ENCODE measurements around the gene PTPRC. TPM values are rescaled to one million over a fixed set of nuclear protein-coding genes. Genes with fewer than 3 reads are reported as not detected.

Gene PTPRC
- total RNA-seq, 2 experiments from 2014 or later, result 421 to 422 TPM

- no peaks in the 10 kb centered on the region for H3K9me3 Mint-ChIP-seq
- no peak for DNase-seq
- H3K27me3 Mint-ChIP-seq, result no peaks in the 10 kb centered on the region
- peaks cover 38% of the 10 kb centered on the region for H3K36me3 Mint-ChIP-seq
- H3K4me1 Mint-ChIP-seq, result peaks cover 14% of the 10 kb centered on the region
- peak overlapping the region; percentile 36 for H3K27ac Mint-ChIP-seq
- no peak overlapping the region for H3K4me3 Mint-ChIP-seq
These were observed 111.2 kb downstream of the PTPRC start for GRCh38 chr1:198750081-198750480.

- no peak for DNase-seq
- H3K4me3 Mint-ChIP-seq, result no peak overlapping the region
- no peaks in the 10 kb centered on the region for H3K27me3 Mint-ChIP-seq
- H3K27ac Mint-ChIP-seq, result peak overlapping the region; percentile 36
- H3K4me1 Mint-ChIP-seq, result peaks cover 14% of the 10 kb centered on the region
- H3K36me3 Mint-ChIP-seq, result peaks cover 44% of the 10 kb centered on the region
- no peaks in the 10 kb centered on the region for H3K9me3 Mint-ChIP-seq
These were observed 112.9 kb downstream of the PTPRC start for GRCh38 chr1:198751741-198752140.

GRCh38 chr1:198754670-198755069, 115.8 kb downstream of the PTPRC start:
- H3K4me3 Mint-ChIP-seq, result no peak overlapping the region
- peaks cover 11% of the 10 kb centered on the region for H3K4me1 Mint-ChIP-seq
- no peaks in the 10 kb centered on the region for H3K9me3 Mint-ChIP-seq
- H3K27me3 Mint-ChIP-seq, result no peaks in the 10 kb centered on the region
- peaks cover 41% of the 10 kb centered on the region for H3K36me3 Mint-ChIP-seq
- peak overlapping the region; percentile 66 for H3K27ac Mint-ChIP-seq
- no peak for DNase-seq

DNA sequence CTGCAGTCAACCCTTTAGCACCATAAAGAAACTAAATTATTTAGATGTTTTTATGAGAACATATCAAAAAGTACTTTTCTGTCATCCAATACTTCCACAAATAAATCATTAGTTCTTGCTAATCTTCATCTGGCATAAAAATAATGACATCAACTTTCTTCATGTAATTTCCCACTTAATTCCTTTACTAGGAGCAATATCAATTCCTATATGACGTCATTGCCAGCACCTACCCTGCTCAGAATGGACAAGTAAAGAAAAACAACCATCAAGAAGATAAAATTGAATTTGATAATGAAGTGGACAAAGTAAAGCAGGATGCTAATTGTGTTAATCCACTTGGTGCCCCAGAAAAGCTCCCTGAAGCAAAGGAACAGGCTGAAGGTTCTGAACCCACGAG, 116.9 kb downstream of the PTPRC start:
- peaks cover 43% of the 10 kb centered on the region for H3K36me3 Mint-ChIP-seq
- DNase-seq, result no peak
- H3K4me1 Mint-ChIP-seq, result peaks cover 14% of the 10 kb centered on the region
- H3K27ac Mint-ChIP-seq, result peak overlapping the region; percentile 72
- no peak overlapping the region for H3K4me3 Mint-ChIP-seq
- H3K27me3 Mint-ChIP-seq, result no peaks in the 10 kb centered on the region
- H3K9me3 Mint-ChIP-seq, result peaks cover 4% of the 10 kb centered on the region

GRCh38 chr1:198756470-198756869, 117.6 kb downstream of the PTPRC start:
- no peaks in the 10 kb centered on the region for H3K27me3 Mint-ChIP-seq
- H3K9me3 Mint-ChIP-seq, result peaks cover 4% of the 10 kb centered on the region
- peak overlapping the region; percentile 72 for H3K27ac Mint-ChIP-seq
- H3K36me3 Mint-ChIP-seq, result peaks cover 43% of the 10 kb centered on the region
- peaks cover 13% of the 10 kb centered on the region for H3K4me1 Mint-ChIP-seq
- no peak for DNase-seq
- H3K4me3 Mint-ChIP-seq, result no peak overlapping the region

- Mint-ChIP-seq H3K27ac (peak overlapping the region; percentile 57), H3K36me3 (peaks cover 17% of the 10 kb centered on the region), H3K9me3 (peaks cover 4% of the 10 kb centered on the region)
These were observed 123.2 kb downstream of the PTPRC start for GRCh38 chr1:198761859-198762616.

DNA sequence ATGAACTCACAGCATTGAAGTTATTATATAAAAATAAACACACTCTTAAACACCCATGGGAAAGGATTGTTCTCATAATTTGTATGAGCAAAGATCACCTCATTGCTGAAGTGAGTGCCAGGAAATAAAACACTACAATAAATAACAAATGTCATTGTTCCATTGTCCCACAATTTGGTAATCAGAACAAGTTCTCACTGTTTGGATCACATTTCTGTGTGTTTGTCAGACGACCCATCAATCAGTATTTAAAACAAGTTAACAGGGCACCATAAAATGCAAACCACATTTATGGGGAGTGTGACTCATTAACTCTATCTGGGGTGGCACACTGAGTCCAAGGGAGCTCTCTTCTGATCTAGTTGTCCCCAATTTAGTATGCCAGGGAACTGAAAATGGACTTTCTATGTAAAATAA, 124.5 kb downstream of the PTPRC start:
- Mint-ChIP-seq H3K36me3 (peaks cover 15% of the 10 kb centered on the region), H3K4me1 (peaks cover 45% of the 10 kb centered on the region), H3K9me3 (peaks cover 4% of the 10 kb centered on the region), H3K27ac (no peak overlapping the region), H3K4me3 (no peak overlapping the region), H3K27me3 (no peaks in the 10 kb centered on the region)
- DNase-seq, result no peak

More at GRCh38 chr1:198761859-198762616, 123.2 kb downstream of the PTPRC start:
- no peaks in the 10 kb centered on the region for H3K27me3 Mint-ChIP-seq
- DNase-seq, result no peak
- H3K4me1 Mint-ChIP-seq, result peaks cover 45% of the 10 kb centered on the region
- H3K4me3 Mint-ChIP-seq, result peak overlapping the region; percentile 9

DNA sequence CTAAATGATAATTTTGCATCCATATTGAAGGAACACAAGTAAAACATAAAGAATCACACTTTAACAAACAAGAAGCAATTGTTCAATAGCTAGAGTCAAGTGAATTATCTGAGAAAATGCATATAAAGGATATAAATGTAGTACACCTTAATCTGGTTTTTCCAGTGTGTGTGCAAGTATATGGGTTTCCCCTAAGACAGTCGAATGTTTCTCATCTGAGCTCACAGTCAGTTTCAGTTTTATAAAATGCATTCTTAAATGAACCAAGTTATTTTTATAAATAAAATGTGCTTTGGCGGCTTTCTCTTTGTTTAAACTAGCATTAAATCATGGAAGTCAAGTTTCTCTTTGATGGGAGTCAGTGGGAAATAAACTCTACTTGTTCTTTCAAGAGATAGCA, 125.9 kb downstream of the PTPRC start:
- no peak for DNase-seq
- Mint-ChIP-seq H3K27me3 (no peaks in the 10 kb centered on the region), H3K4me3 (peak overlapping the region; percentile 32), H3K9me3 (peaks cover 4% of the 10 kb centered on the region), H3K36me3 (peaks cover 12% of the 10 kb centered on the region), H3K27ac (no peak overlapping the region), H3K4me1 (peaks cover 45% of the 10 kb centered on the region)

GRCh38 chr1:198765416-198765815, 126.6 kb downstream of the PTPRC start:
- H3K27ac Mint-ChIP-seq, result no peak overlapping the region
- DNase-seq, result no peak
- H3K36me3 Mint-ChIP-seq, result peaks cover 6% of the 10 kb centered on the region
- H3K4me3 Mint-ChIP-seq, result no peak overlapping the region
- H3K4me1 Mint-ChIP-seq, result peaks cover 41% of the 10 kb centered on the region
- no peaks in the 10 kb centered on the region for H3K27me3 Mint-ChIP-seq
- H3K9me3 Mint-ChIP-seq, result peaks cover 2% of the 10 kb centered on the region

DNA sequence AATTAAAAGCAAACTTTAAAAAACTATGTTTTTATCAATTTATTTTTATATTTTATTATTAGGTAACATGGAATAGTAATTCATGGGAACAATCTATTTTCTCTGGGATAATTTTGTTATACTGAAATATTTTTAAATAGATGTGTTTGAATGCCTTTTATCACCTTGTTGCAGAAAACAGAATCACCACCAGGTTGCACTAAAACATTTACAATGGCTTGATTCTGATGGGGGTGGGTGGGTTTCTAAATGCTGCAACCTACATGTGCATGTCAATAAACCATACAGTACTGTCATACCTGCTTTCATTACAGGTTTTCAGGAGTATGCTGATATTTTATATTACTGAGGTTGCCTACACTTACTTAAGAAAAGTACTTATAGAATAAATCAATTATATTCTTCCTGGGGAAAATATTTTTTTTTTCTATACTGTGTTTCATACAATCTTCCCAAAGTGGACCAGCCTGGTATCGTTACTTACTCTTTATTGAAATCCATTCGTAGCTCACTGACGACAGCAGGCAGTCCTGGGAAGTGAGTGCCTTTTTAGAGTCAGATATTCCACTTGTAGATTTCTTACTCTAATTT, 132.8 kb downstream of the PTPRC start:
- no peak overlapping the region for H3K4me3 Mint-ChIP-seq
- no peak for DNase-seq
- H3K36me3 Mint-ChIP-seq, result no peaks in the 10 kb centered on the region
- peaks cover 6% of the 10 kb centered on the region for H3K4me1 Mint-ChIP-seq
- H3K9me3 Mint-ChIP-seq, result no peaks in the 10 kb centered on the region
- no peaks in the 10 kb centered on the region for H3K27me3 Mint-ChIP-seq
- H3K27ac Mint-ChIP-seq, result no peak overlapping the region

DNA sequence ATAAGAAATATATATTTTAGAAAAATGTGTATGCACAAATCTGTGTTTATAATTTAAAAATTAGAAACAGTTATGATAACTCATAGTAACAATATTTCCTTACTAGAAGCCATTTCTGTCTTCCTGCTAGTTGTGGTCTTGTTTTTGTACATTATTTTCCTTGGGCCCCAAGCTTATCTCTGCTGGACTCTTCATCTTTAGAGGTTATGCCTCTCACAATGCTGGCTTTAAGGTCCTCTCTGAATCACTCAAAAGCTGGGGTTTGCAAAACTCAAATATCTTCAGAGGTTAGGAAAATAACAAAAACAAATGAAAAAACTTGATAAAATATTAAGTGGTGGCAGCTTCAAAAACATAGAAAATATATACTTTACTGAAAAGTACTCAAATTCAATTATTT, 133.8 kb downstream of the PTPRC start:
- no peak overlapping the region for H3K4me3 Mint-ChIP-seq
- no peaks in the 10 kb centered on the region for H3K36me3 Mint-ChIP-seq
- DNase-seq, result no peak
- no peaks in the 10 kb centered on the region for H3K9me3 Mint-ChIP-seq
- no peak overlapping the region for H3K27ac Mint-ChIP-seq
- H3K27me3 Mint-ChIP-seq, result no peaks in the 10 kb centered on the region
- peaks cover 8% of the 10 kb centered on the region for H3K4me1 Mint-ChIP-seq

GRCh38 chr1:198773030-198773429, 134.2 kb downstream of the PTPRC start:
- H3K9me3 Mint-ChIP-seq, result no peaks in the 10 kb centered on the region
- DNase-seq, result no peak
- no peaks in the 10 kb centered on the region for H3K27me3 Mint-ChIP-seq
- H3K36me3 Mint-ChIP-seq, result no peaks in the 10 kb centered on the region
- no peak overlapping the region for H3K4me3 Mint-ChIP-seq
- no peak overlapping the region for H3K27ac Mint-ChIP-seq
- H3K4me1 Mint-ChIP-seq, result peaks cover 8% of the 10 kb centered on the region

DNA sequence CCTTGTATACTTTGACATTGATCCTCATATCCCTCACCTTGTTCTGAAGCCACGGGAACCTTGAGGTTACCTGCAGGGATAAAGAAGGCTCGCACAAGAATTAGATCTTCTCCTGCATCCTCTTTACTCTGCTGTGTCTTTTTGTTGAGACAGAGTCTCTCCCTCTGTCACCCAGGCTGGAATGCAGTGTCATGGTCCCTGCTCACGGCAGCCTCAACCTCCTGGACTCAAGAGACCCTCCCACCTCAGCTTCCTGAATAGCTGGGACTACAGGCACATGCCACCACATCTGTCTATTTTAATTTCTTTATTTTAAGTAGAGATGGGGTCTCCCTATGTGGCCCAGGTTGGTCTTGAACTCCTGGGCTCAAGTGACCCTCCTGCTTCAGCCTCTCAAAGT, 134.7 kb downstream of the PTPRC start:
- no peak overlapping the region for H3K4me3 Mint-ChIP-seq
- no peak for DNase-seq
- no peaks in the 10 kb centered on the region for H3K36me3 Mint-ChIP-seq
- no peaks in the 10 kb centered on the region for H3K9me3 Mint-ChIP-seq
- H3K27me3 Mint-ChIP-seq, result no peaks in the 10 kb centered on the region
- no peak overlapping the region for H3K27ac Mint-ChIP-seq
- peaks cover 8% of the 10 kb centered on the region for H3K4me1 Mint-ChIP-seq

- Mint-ChIP-seq H3K27ac (no peak overlapping the region), H3K9me3 (no peaks in the 10 kb centered on the region), H3K4me3 (no peak overlapping the region), H3K36me3 (no peaks in the 10 kb centered on the region), H3K27me3 (no peaks in the 10 kb centered on the region), H3K4me1 (peaks cover 8% of the 10 kb centered on the region)
- DNase-seq, result no peak
These were observed 135.6 kb downstream of the PTPRC start for GRCh38 chr1:198774421-198774820.

GRCh38 chr1:198775606-198776005, 136.8 kb downstream of the PTPRC start:
- Mint-ChIP-seq H3K36me3 (no peaks in the 10 kb centered on the region), H3K27ac (no peak overlapping the region), H3K4me3 (no peak overlapping the region), H3K27me3 (no peaks in the 10 kb centered on the region), H3K9me3 (no peaks in the 10 kb centered on the region), H3K4me1 (peaks cover 8% of the 10 kb centered on the region)
- DNase-seq, result no peak

GRCh38 chr1:198776602-198777029, 137.8 kb downstream of the PTPRC start:
- no peak overlapping the region for H3K4me3 Mint-ChIP-seq
- H3K27ac Mint-ChIP-seq, result no peak overlapping the region
- no peaks in the 10 kb centered on the region for H3K27me3 Mint-ChIP-seq

More at GRCh38 chr1:198776602-198777029, 137.8 kb downstream of the PTPRC start:
- DNase-seq, result no peak
- Mint-ChIP-seq H3K36me3 (no peaks in the 10 kb centered on the region), H3K9me3 (no peaks in the 10 kb centered on the region), H3K4me1 (peaks cover 8% of the 10 kb centered on the region)

Data from activated naive CD8-positive, alpha-beta T cell treated with anti-CD3 and anti-CD28 coated beads for 36 hours (primary cell).